PC-3 (cell line): Measurements from ENCODE around the gene USP2. TPM values are rescaled to one million over a fixed set of nuclear protein-coding genes. Genes with fewer than 3 reads are reported as not detected.

Source experiments
- ATAC-seq: fragments of 200-7000 bp; cut with Tn5 transposase; 2 replicates; pipeline ENCODE4 v1.9.1; 2020; ENCODE audit warnings: mild to moderate bottlenecking, moderate library complexity
- BruUV-seq: library from RNA; stranded (reverse); fragments of 400-500 nt; replicated peaks from 2 replicates; lab custom pipeline; 2021; lab: Mats Ljungman, UMichigan
- CTCF ChIA-PET: fragments of 300-600 bp; sonication (Branson Sonifier 250); formaldehyde crosslinking; loops from one replicate; lab custom pipeline; 2022; ENCODE audit warnings: antibody characterized with exemption; lab: Charles Lee
- POLR2A ChIA-PET: fragments of 300-600 bp; sonication (Branson Sonifier 250); formaldehyde crosslinking; loops from one replicate; lab custom pipeline; 2022; ENCODE audit warnings: antibody characterized with exemption; ENCODE audit not compliant: unreplicated experiment; lab: Charles Lee
- DNase-seq: peaks from one replicate; pipeline ENCODE4 v3.0.0-alpha.2; 2015
- H2AFZ ChIP-seq: fragments of 300-600 bp; sonication (generic); 2 replicates; pipeline ENCODE4 v1.6.0; 2016; ENCODE audit warnings: antibody characterized with exemption, low read length
- H3F3A ChIP-seq: fragments of 300-600 bp; sonication (generic); one replicate; pipeline ENCODE4 v1.6.0; 2017; ENCODE audit warnings: antibody characterized with exemption, low read length, control low read depth, mild to moderate bottlenecking; ENCODE audit not compliant: unreplicated experiment
- H3K27ac ChIP-seq: fragments of 300-600 bp; sonication (generic); 2 replicates; pipeline ENCODE4 v1.5.1; 2016; ENCODE audit warnings: mild to moderate bottlenecking, low read length
- H3K27me3 ChIP-seq: fragments of 300-600 bp; sonication (generic); 2 replicates; pipeline ENCODE4 v1.6.1; 2016; ENCODE audit warnings: low read length, mixed read lengths
- H3K36me3 ChIP-seq: fragments of 300-600 bp; sonication (generic); 2 replicates; pipeline ENCODE4 v1.6.1; 2016; ENCODE audit warnings: low read depth, mixed run types, low read length, mixed read lengths
- H3K4me1 ChIP-seq: fragments of 300-600 bp; sonication (generic); 2 replicates; pipeline ENCODE4 v1.5.1; 2016; ENCODE audit warnings: low read length; ENCODE audit not compliant: insufficient read depth
- H3K4me2 ChIP-seq: fragments of 300-600 bp; sonication (generic); 2 replicates; pipeline ENCODE4 v1.6.0; 2016; ENCODE audit warnings: low read length
- H3K4me3 ChIP-seq: fragments of 300-600 bp; sonication (generic); 2 replicates; pipeline ENCODE4 v1.5.1; 2016; ENCODE audit warnings: mild to moderate bottlenecking, low read length, mixed read lengths
- H3K79me2 ChIP-seq: fragments of 300-600 bp; sonication (generic); 2 replicates; pipeline ENCODE4 v1.6.1; 2017; ENCODE audit warnings: low read length, mixed read lengths
- H3K9ac ChIP-seq: fragments of 300-600 bp; sonication (generic); 2 replicates; pipeline ENCODE4 v1.6.0; 2016; ENCODE audit warnings: mild to moderate bottlenecking, low read length
- H3K9me2 ChIP-seq: fragments of 300-600 bp; sonication (generic); replicated peaks from 2 replicates; pipeline ENCODE4 v1.6.1; 2016; ENCODE audit warnings: mixed run types, low read length, mixed read lengths
- H3K9me3 ChIP-seq: fragments of 300-600 bp; sonication (generic); 2 replicates; pipeline ENCODE4 v1.6.1; 2016; ENCODE audit warnings: low read length, mixed read lengths
- H4K20me1 ChIP-seq: fragments of 300-600 bp; sonication (generic); 2 replicates; pipeline ENCODE4 v1.6.1; 2016; ENCODE audit warnings: low read length, mixed read lengths
- EZH2 ChIP-seq: fragments of 300-600 bp; sonication (generic); IDR thresholded peaks from one replicate; pipeline ENCODE4 v1.6.1; 2017; ENCODE audit warnings: antibody characterized with exemption, mild to moderate bottlenecking, low read length; ENCODE audit not compliant: unreplicated experiment
- EZH2phosphoT487 ChIP-seq: fragments of 300-600 bp; sonication (generic); IDR thresholded peaks from 2 replicates; pipeline ENCODE4 v1.6.1; 2018; ENCODE audit warnings: mild to moderate bottlenecking, antibody characterized with exemption, low read length, borderline replicate concordance
- intact Hi-C: fragments of 100-400 bp; cut with micrococcal nuclease; formaldehyde crosslinking; loops from 2 replicates; pipeline ENCODE4 v1.9.0; 2023
- total RNA-seq: library from RNA; depleted of rRNA; stranded (reverse); fragments of >200 nt; gene quantifications from 2 replicates; pipeline ENCODE4 v1.2.3, GENCODE V29; 2014
- TF ChIP-seq, protein P1 (sequence below): fragments of 300-600 bp; sonication (generic); conservative IDR thresholded peaks from 2 replicates; pipeline ENCODE4 v1.5.1; 2017; ENCODE audit warnings: antibody characterized with exemption, low read depth, mild to moderate bottlenecking, low read length

Gene USP2
- total RNA-seq, 1 experiment from 2014 or later = 1.8 TPM

DNA sequence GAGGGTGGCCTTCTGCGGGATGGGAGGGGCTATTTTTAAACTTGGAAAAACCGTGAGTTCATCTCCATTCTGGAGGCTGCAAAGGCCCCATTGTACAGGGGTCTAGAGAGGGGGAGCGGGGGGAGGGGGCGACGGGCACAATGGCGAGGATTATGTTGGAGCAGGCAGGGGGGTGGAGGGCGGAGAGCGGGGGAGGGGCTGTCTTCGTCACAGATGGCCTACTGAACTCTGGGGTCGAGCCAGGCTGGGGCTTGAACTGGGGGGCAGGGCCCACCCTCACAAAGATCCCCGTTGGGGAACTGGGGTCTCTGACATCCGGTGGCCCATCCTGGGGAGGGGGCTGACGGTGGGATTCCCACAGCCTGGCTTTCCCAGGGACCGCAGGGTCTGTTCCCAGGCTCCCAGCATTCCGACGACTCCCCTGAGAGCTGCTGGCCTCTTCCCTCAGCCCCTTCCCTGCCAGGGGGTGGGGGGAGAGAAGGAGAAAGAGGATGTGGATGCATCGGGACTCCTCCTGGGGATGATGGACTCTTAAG, 61.2 kb downstream of the USP2 start:
- intact Hi-C loops = loop anchor here (5.0 to 10.0 kb wide), 2 partner anchors 113 to 156 kb away; partner anchors contain the start of genes CBL and NLRX1
- H3F3A ChIP-seq = no peaks in the 10 kb centered on the region
- H3K9ac ChIP-seq = no peak overlapping the region
- H3K9me2 ChIP-seq = no peaks in the 10 kb centered on the region
- no peak overlapping the region for H3K27ac ChIP-seq
- H3K4me1 ChIP-seq = peaks cover 44% of the 10 kb centered on the region
- no peak overlapping the region for H3K4me3 ChIP-seq
- TF ChIP-seq, protein P1, sequence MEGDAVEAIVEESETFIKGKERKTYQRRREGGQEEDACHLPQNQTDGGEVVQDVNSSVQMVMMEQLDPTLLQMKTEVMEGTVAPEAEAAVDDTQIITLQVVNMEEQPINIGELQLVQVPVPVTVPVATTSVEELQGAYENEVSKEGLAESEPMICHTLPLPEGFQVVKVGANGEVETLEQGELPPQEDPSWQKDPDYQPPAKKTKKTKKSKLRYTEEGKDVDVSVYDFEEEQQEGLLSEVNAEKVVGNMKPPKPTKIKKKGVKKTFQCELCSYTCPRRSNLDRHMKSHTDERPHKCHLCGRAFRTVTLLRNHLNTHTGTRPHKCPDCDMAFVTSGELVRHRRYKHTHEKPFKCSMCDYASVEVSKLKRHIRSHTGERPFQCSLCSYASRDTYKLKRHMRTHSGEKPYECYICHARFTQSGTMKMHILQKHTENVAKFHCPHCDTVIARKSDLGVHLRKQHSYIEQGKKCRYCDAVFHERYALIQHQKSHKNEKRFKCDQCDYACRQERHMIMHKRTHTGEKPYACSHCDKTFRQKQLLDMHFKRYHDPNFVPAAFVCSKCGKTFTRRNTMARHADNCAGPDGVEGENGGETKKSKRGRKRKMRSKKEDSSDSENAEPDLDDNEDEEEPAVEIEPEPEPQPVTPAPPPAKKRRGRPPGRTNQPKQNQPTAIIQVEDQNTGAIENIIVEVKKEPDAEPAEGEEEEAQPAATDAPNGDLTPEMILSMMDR = no peak
- no peak for TF ChIP-seq EZH2
- no peak for TF ChIP-seq EZH2phosphoT487
- ATAC-seq = no peak
- no peaks in the 10 kb centered on the region for H3K27me3 ChIP-seq
- no peaks in the 10 kb centered on the region for H3K36me3 ChIP-seq
- H4K20me1 ChIP-seq = no peaks in the 10 kb centered on the region
- H3K79me2 ChIP-seq = peaks cover 16% of the 10 kb centered on the region
- H2AFZ ChIP-seq = no peak overlapping the region
- BruUV-seq = no TSS peak
- CTCF ChIA-PET = interaction anchor here (0.5 kb wide), 1 partner anchor 114 kb away, joined by 3 read pairs; the partner anchor contains the start of gene CBL
- POLR2A ChIA-PET = no interaction called here
- no peak overlapping the region for H3K4me2 ChIP-seq
- no peak for DNase-seq
- no peaks in the 10 kb centered on the region for H3K9me3 ChIP-seq

DNA sequence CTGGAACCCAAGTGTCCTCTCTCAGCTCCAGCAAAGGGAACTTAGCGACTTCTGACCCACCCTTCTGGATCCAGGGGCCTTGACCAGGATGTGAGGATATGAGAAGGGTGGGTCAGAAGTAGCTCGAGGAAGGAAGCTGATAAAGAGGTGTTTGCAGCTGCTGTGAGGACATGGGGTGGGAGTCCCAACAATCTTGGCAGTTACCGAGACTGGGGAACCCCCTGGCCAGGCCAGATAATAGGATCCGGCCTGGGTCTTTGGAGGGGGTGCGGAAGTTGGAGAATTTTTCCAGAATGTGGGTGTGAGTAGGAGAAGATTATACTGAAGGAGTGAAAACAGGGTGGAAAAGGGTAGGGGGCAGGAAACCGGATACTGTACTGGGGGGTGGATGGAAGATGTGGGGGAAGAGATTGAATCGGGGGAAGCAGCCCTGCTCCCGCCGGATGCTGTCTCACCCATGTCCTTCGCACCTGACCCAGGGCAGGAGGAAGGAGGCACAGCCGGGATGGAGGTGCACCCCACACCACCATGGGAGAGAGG, 61.7 kb downstream of the USP2 start:
- H3K36me3 ChIP-seq = peaks cover 2% of the 10 kb centered on the region; the same call in 1 of the 2 replicates
- BruUV-seq = no TSS peak
- H3K4me2 ChIP-seq = no peak overlapping the region
- peaks cover 21% of the 10 kb centered on the region for H3K79me2 ChIP-seq
- ATAC-seq = no peak
- ChIA-PET POLR2A (no interaction called here), CTCF (no interaction called here)
- H3F3A ChIP-seq = no peaks in the 10 kb centered on the region
- intact Hi-C loops = loop anchor here (5.0 to 10.0 kb wide), 2 partner anchors 112 to 155 kb away; partner anchors contain the start of genes CBL and NLRX1
- H3K27me3 ChIP-seq = no peaks in the 10 kb centered on the region
- H2AFZ ChIP-seq = no peak overlapping the region
- H4K20me1 ChIP-seq = 0 out of 2 replicates have a peak, but pooled peaks cover 3% of the 10 kb centered on the region
- TF ChIP-seq EZH2phosphoT487 = no peak
- TF ChIP-seq, protein P1 = no peak
- TF ChIP-seq EZH2 = no peak
- H3K9me2 ChIP-seq = no peaks in the 10 kb centered on the region
- no peak for DNase-seq
- H3K4me1 ChIP-seq = peaks cover 50% of the 10 kb centered on the region
- H3K9ac ChIP-seq = no peak overlapping the region
- H3K27ac ChIP-seq = no peak overlapping the region
- no peak overlapping the region for H3K4me3 ChIP-seq
- no peaks in the 10 kb centered on the region for H3K9me3 ChIP-seq

DNA sequence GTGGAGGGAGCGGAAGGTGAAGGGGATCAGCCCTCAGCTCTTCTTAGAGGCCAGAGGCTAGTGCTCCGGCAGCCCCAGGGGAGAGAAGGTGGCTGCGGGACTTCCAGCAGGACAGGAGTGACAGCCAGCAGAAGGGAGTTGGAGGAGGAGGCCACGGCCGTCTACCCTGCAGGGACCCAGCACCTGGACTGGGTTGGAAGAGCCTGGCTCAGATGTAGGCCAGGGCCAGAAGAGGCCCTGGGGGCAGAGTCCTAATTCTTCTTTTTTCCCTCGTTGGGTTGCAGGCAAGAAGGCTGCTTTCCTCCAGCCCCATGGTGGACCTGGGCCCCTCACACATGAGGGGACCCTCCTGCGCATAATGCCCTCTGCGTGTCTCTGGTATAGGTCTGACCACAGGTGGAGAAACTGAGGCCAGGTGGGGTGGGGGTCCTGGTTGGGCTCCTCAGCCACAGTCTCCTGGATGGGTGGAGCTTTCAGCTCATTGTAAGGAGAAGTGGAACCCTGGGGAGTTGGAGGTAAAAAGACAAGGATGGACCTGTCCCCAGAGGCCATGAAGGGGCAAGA, 62.3 kb downstream of the USP2 start:
- TF ChIP-seq EZH2phosphoT487 (no peak), EZH2 (no peak)
- TF ChIP-seq, protein P1 = no peak
- H3K4me3 ChIP-seq = no peak overlapping the region
- no peaks in the 10 kb centered on the region for H3K27me3 ChIP-seq
- H3K9me3 ChIP-seq = no peaks in the 10 kb centered on the region
- 0 out of 2 replicates have a peak, but pooled peaks cover 5% of the 10 kb centered on the region for H4K20me1 ChIP-seq
- intact Hi-C loops = no loop called here
- no peak overlapping the region for H3K9ac ChIP-seq
- no peaks in the 10 kb centered on the region for H3K9me2 ChIP-seq
- no peaks in the 10 kb centered on the region for H3F3A ChIP-seq
- peaks cover 7% of the 10 kb centered on the region for H3K36me3 ChIP-seq
- H3K4me2 ChIP-seq = peak overlapping the region; percentile 53; the same call in 1 of the 2 replicates
- POLR2A ChIA-PET = no interaction called here
- peaks cover 50% of the 10 kb centered on the region for H3K4me1 ChIP-seq
- H2AFZ ChIP-seq = no peak overlapping the region
- ATAC-seq = no peak
- DNase-seq = no peak
- CTCF ChIA-PET = no interaction called here
- H3K27ac ChIP-seq = peak overlapping the region; percentile 64
- no TSS peak for BruUV-seq
- peaks cover 27% of the 10 kb centered on the region for H3K79me2 ChIP-seq
